ENCODE results near the gene COMT. TPM values are rescaled to one million over a fixed set of nuclear protein-coding genes. Genes with fewer than 3 reads are reported as not detected.
A peak's percentile ranks its signal among the peaks of the same experiment; 100 is the strongest.

COMT gene
- total and polyA plus RNA-seq, 2 donors, result 53.6 to 74.5 TPM

DNA sequence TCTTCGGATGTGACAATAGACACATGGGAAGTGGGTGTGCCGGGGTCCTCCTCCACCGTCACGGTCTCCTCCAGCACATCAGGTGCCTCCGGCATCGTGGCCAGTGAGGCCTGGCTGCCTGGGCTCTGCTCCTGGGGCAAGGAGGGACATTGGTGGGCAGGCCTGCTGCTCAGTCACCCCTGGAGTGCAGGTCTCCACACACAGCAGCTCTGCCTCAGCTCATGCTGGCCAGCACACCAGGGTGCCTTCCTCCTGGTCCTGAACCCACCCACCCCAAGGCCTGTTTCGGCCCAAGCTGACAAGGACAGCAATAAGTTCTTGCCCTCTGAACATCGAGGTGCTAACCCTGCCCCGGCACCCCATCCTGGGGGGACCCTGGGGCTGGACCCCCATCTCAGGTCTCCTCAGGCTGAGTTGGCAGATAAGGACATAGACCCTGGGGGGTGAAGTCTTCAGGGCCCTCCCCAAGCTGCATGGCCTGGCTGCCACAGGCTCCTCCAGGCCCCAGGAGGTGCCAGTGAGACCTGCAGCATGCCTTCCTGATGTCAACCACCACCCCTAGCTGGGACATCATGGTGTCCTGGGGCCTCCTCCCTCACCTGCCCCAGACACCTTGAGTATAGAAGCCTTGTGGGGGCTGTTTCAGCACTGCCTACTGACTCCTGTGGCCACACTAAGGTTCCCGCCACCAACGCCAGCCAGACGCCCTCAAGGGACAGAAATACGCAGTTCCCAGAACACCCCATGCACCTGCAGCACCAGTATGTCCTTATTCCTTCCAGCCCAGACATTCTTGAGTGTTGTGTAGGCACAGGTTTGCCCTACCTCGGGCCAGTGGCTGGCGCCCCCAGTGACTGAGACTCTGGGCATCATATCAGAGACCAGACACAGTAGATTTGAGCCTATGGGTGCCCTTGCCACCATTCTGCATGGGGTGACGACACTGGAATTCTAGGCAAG, 40.7 kb downstream of the COMT start:
- Histone ChIP-seq H3K4me3 (ENCODE audit: low read length in 2 of 2) (no peak overlapping the region), H3K27ac (ENCODE audit: low read depth in 1 of 2, low read length in 1 of 2) (no peak overlapping the region), H3K27me3 (ENCODE audit: control insufficient read depth in 2 of 2, insufficient read depth in 1 of 2, low read length in 1 of 2) (peaks cover 0 to 10% of the 10 kb centered on the region in 2 donors), H3K36me3 (ENCODE audit: control insufficient read depth in 2 of 2, insufficient read depth in 2 of 2, low read length in 1 of 2) (no peaks in the 10 kb centered on the region), H3K4me1 (ENCODE audit: control insufficient read depth in 2 of 2, insufficient read depth in 2 of 2, low read length in 2 of 2) (peaks cover 7 to 10% of the 10 kb centered on the region in 2 donors), H3K9me3 (ENCODE audit: control insufficient read depth in 2 of 2, insufficient read depth in 1 of 2, low read length in 1 of 2) (no peaks in the 10 kb centered on the region)
- no peak for DNase-seq (ENCODE audit: low read depth in 6 of 9, low spot score in 9 of 9)
- 96% methylated on average over 16 of the region's 16 CpGs for WGBS

GRCh38 chr22:19982991-19983578, 41.5 kb downstream of the COMT start:
- Histone ChIP-seq H3K36me3 (ENCODE audit: control insufficient read depth in 2 of 2, insufficient read depth in 2 of 2, low read length in 1 of 2) (no peaks in the 10 kb centered on the region), H3K27ac (ENCODE audit: low read depth in 1 of 2, low read length in 1 of 2) (no peak overlapping the region), H3K27me3 (ENCODE audit: control insufficient read depth in 2 of 2, insufficient read depth in 1 of 2, low read length in 1 of 2) (peaks cover 0 to 15% of the 10 kb centered on the region in 2 donors), H3K9me3 (ENCODE audit: control insufficient read depth in 2 of 2, insufficient read depth in 1 of 2, low read length in 1 of 2) (no peaks in the 10 kb centered on the region), H3K4me1 (ENCODE audit: control insufficient read depth in 2 of 2, insufficient read depth in 2 of 2, low read length in 2 of 2) (peaks cover 7 to 12% of the 10 kb centered on the region in 2 donors), H3K4me3 (ENCODE audit: low read length in 2 of 2) (no peak overlapping the region)
- DNase-seq (ENCODE audit: low read depth in 6 of 9, low spot score in 9 of 9), result no peak
- 96% methylated on average over 8 of the region's 8 CpGs for WGBS

GRCh38 chr22:19983741-19984140, 42.2 kb downstream of the COMT start:
- Histone ChIP-seq H3K27ac (ENCODE audit: low read depth in 1 of 2, low read length in 1 of 2) (no peak overlapping the region), H3K9me3 (ENCODE audit: control insufficient read depth in 2 of 2, insufficient read depth in 1 of 2, low read length in 1 of 2) (no peaks in the 10 kb centered on the region), H3K36me3 (ENCODE audit: control insufficient read depth in 2 of 2, insufficient read depth in 2 of 2, low read length in 1 of 2) (no peaks in the 10 kb centered on the region), H3K4me1 (ENCODE audit: control insufficient read depth in 2 of 2, insufficient read depth in 2 of 2, low read length in 2 of 2) (peaks cover 7 to 12% of the 10 kb centered on the region in 2 donors), H3K4me3 (ENCODE audit: low read length in 2 of 2) (no peak overlapping the region), H3K27me3 (ENCODE audit: control insufficient read depth in 2 of 2, insufficient read depth in 1 of 2, low read length in 1 of 2) (peaks cover 0 to 15% of the 10 kb centered on the region in 2 donors)
- 97% methylated on average over 5 of the region's 5 CpGs for WGBS
- DNase-seq (ENCODE audit: low read depth in 6 of 9, low spot score in 9 of 9), result no peak

- 96% methylated on average over 19 of the region's 19 CpGs for WGBS
- Histone ChIP-seq H3K27me3 (ENCODE audit: control insufficient read depth in 2 of 2, insufficient read depth in 1 of 2, low read length in 1 of 2) (peaks cover 0 to 15% of the 10 kb centered on the region in 2 donors), H3K9me3 (ENCODE audit: control insufficient read depth in 2 of 2, insufficient read depth in 1 of 2, low read length in 1 of 2) (no peaks in the 10 kb centered on the region), H3K27ac (ENCODE audit: low read depth in 1 of 2, low read length in 1 of 2) (no peak overlapping the region), H3K36me3 (ENCODE audit: control insufficient read depth in 2 of 2, insufficient read depth in 2 of 2, low read length in 1 of 2) (no peaks in the 10 kb centered on the region), H3K4me1 (ENCODE audit: control insufficient read depth in 2 of 2, insufficient read depth in 2 of 2, low read length in 2 of 2) (peaks cover 7 to 12% of the 10 kb centered on the region in 2 donors), H3K4me3 (ENCODE audit: low read length in 2 of 2) (no peak overlapping the region)
- no peak for DNase-seq (ENCODE audit: low read depth in 6 of 9, low spot score in 9 of 9)
These were observed 42.7 kb downstream of the COMT start for GRCh38 chr22:19984201-19984753.

DNA sequence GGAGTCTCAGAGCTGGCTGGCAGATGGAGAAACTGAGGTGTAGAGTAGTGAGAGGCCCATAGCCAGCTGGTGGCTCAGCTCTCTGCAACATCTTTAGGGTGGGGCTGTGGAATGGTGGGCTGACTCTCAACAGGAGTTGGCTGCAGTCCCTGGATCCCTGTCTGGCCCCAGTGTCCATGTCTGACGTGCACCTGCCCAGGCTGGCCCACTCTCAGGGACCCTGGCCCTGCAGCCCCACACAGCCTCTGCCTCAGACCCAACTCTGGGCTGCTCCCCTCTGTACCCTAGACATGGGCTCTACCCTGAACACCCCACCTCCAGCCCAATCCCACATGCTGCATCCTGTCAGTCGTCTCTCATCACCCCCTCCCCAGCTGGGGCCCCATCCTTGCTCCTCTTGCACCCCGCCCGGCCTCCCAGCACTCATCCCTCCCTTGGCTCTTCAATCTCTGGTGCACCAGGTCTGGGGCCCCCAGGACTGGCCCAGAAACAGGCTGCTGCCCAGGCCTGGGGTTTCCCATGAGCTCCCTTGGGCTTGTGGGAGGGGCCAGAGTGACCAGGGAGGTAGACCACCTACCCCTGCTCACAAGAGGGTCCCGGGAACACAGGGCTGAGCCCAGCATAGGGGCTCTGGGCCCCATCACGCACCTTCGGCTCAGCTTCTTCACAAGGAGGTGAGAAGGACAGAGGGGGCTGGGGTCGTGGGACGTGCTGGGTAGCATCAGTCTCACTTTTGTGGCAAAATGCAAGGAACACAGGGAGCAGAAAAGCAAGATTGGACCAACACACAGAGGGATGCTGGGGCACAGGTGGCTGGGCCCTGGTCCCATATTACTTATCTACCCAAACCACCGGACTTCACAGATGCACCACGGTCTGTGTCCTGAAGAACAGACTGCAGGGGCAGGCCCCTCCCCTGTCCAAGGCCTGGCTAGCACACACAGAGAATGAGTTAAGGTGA, 43.6 kb downstream of the COMT start:
- DNase-seq (ENCODE audit: low read depth in 6 of 9, low spot score in 9 of 9), result no peak
- no peaks in the 10 kb centered on the region for H3K36me3 ChIP-seq (ENCODE audit: control insufficient read depth in 2 of 2, insufficient read depth in 2 of 2, low read length in 1 of 2)
- H3K9me3 ChIP-seq (ENCODE audit: control insufficient read depth in 2 of 2, insufficient read depth in 1 of 2, low read length in 1 of 2), result no peaks in the 10 kb centered on the region
- peaks cover 0 to 15% of the 10 kb centered on the region in 2 donors for H3K27me3 ChIP-seq (ENCODE audit: control insufficient read depth in 2 of 2, insufficient read depth in 1 of 2, low read length in 1 of 2)
- H3K4me3 ChIP-seq (ENCODE audit: low read length in 2 of 2), result no peak overlapping the region
- 90% methylated on average over 11 of the region's 11 CpGs for WGBS
- H3K4me1 ChIP-seq (ENCODE audit: control insufficient read depth in 2 of 2, insufficient read depth in 2 of 2, low read length in 2 of 2), result peaks cover 7 to 12% of the 10 kb centered on the region in 2 donors
- no peak overlapping the region for H3K27ac ChIP-seq (ENCODE audit: low read depth in 1 of 2, low read length in 1 of 2)

DNA sequence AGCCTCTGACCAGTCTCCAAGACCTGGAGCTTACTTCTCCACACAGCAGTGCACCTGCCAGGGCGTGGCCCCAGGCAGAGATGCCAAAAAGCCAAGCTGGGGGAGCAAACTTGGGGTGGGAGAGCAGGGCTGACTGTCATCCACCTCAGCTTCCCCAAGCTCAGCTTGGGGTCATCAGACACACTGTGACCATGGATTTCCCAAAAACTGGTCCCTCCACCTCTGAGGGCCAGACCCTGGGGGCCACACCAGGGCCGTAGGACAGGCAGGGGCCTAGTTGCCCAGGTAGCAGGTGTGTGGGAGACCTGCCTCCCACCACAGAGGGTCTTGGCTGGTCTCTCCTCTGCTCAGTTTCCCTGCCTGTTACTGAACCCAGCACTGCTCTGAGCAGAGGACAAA, 44.4 kb downstream of the COMT start:
- Histone ChIP-seq H3K9me3 (ENCODE audit: control insufficient read depth in 2 of 2, insufficient read depth in 1 of 2, low read length in 1 of 2) (no peaks in the 10 kb centered on the region), H3K27me3 (ENCODE audit: control insufficient read depth in 2 of 2, insufficient read depth in 1 of 2, low read length in 1 of 2) (peaks cover 0 to 15% of the 10 kb centered on the region in 2 donors), H3K4me3 (ENCODE audit: low read length in 2 of 2) (peak overlapping the region in 1 of 2 donors; percentile 44), H3K4me1 (ENCODE audit: control insufficient read depth in 2 of 2, insufficient read depth in 2 of 2, low read length in 2 of 2) (peaks cover 7 to 12% of the 10 kb centered on the region in 2 donors), H3K36me3 (ENCODE audit: control insufficient read depth in 2 of 2, insufficient read depth in 2 of 2, low read length in 1 of 2) (no peaks in the 10 kb centered on the region), H3K27ac (ENCODE audit: low read depth in 1 of 2, low read length in 1 of 2) (no peak overlapping the region)
- DNase-seq (ENCODE audit: low read depth in 6 of 9, low spot score in 9 of 9), result no peak
- 79% methylated on average over 2 of the region's 2 CpGs for WGBS

GRCh38 chr22:19986410-19987341, 45.1 kb downstream of the COMT start:
- H3K4me3 ChIP-seq (ENCODE audit: low read length in 2 of 2), result peak overlapping the region; percentile 44 to 63
- H3K36me3 ChIP-seq (ENCODE audit: control insufficient read depth in 2 of 2, insufficient read depth in 2 of 2, low read length in 1 of 2), result no peaks in the 10 kb centered on the region
- DNase-seq (ENCODE audit: low read depth in 6 of 9, low spot score in 9 of 9), result peak in 3 of 9 donors; percentile 45 to 61 (median 48)
- H3K27me3 ChIP-seq (ENCODE audit: control insufficient read depth in 2 of 2, insufficient read depth in 1 of 2, low read length in 1 of 2), result peaks cover 0 to 15% of the 10 kb centered on the region in 2 donors
- H3K27ac ChIP-seq (ENCODE audit: low read depth in 1 of 2, low read length in 1 of 2), result no peak overlapping the region
- H3K4me1 ChIP-seq (ENCODE audit: control insufficient read depth in 2 of 2, insufficient read depth in 2 of 2, low read length in 2 of 2), result peaks cover 7 to 12% of the 10 kb centered on the region in 2 donors
- under 1% methylated on average over 76 of the region's 76 CpGs for WGBS
- H3K9me3 ChIP-seq (ENCODE audit: control insufficient read depth in 2 of 2, insufficient read depth in 1 of 2, low read length in 1 of 2), result no peaks in the 10 kb centered on the region
